ENCODE data around the gene SYNPR. TPM values are rescaled to one million over a fixed set of nuclear protein-coding genes. Genes with fewer than 3 reads are reported as not detected.

The SYNPR gene
- total RNA-seq, 2 donors from 2014 or later: 2.7 to 8.3 TPM

GRCh38 chr3:63555767-63556166, 277.7 kb downstream of the SYNPR start:
- no peak for TF ChIP-seq CTCF (IDR thresholded peaks at IDR 0.05)
- H3K27me3 ChIP-seq: no peaks in the 10 kb centered on the region
- H3K27ac ChIP-seq: no peak overlapping the region
- no peak for DNase-seq (ENCODE audit: low spot score)
- H3K4me1 ChIP-seq: no peaks in the 10 kb centered on the region
- no peaks in the 10 kb centered on the region for H3K36me3 ChIP-seq
- no peak overlapping the region for H3K4me3 ChIP-seq
- H3K9me3 ChIP-seq: no peaks in the 10 kb centered on the region

- no peaks in the 10 kb centered on the region for H3K9me3 ChIP-seq
- no peak overlapping the region for H3K27ac ChIP-seq
- no peaks in the 10 kb centered on the region for H3K27me3 ChIP-seq
- H3K36me3 ChIP-seq: no peaks in the 10 kb centered on the region
- no peak for DNase-seq (ENCODE audit: low spot score)
- TF ChIP-seq CTCF (IDR thresholded peaks at IDR 0.05): no peak
- no peaks in the 10 kb centered on the region for H3K4me1 ChIP-seq
- no peak overlapping the region for H3K4me3 ChIP-seq
These were observed 278.3 kb downstream of the SYNPR start for GRCh38 chr3:63556401-63556800.

GRCh38 chr3:63557912-63558311, 279.8 kb downstream of the SYNPR start:
- DNase-seq (ENCODE audit: low spot score): no peak
- TF ChIP-seq CTCF (IDR thresholded peaks at IDR 0.05): no peak
- Histone ChIP-seq H3K27ac (no peak overlapping the region), H3K36me3 (no peaks in the 10 kb centered on the region), H3K9me3 (no peaks in the 10 kb centered on the region), H3K4me3 (no peak overlapping the region), H3K4me1 (no peaks in the 10 kb centered on the region), H3K27me3 (no peaks in the 10 kb centered on the region)

GRCh38 chr3:63559884-63560283, 281.8 kb downstream of the SYNPR start:
- Histone ChIP-seq H3K9me3 (no peaks in the 10 kb centered on the region), H3K4me1 (no peaks in the 10 kb centered on the region), H3K27ac (no peak overlapping the region), H3K27me3 (no peaks in the 10 kb centered on the region), H3K36me3 (no peaks in the 10 kb centered on the region), H3K4me3 (no peak overlapping the region)
- DNase-seq (ENCODE audit: low spot score): no peak
- no peak for TF ChIP-seq CTCF (IDR thresholded peaks at IDR 0.05)

GRCh38 chr3:63561879-63562278, 283.8 kb downstream of the SYNPR start:
- Histone ChIP-seq H3K9me3 (no peaks in the 10 kb centered on the region), H3K4me1 (no peaks in the 10 kb centered on the region), H3K36me3 (no peaks in the 10 kb centered on the region), H3K27me3 (no peaks in the 10 kb centered on the region), H3K27ac (no peak overlapping the region), H3K4me3 (no peak overlapping the region)
- no peak for DNase-seq (ENCODE audit: low spot score)
- TF ChIP-seq CTCF (IDR thresholded peaks at IDR 0.05): no peak

- no peak overlapping the region for H3K27ac ChIP-seq
- TF ChIP-seq CTCF (IDR thresholded peaks at IDR 0.05): no peak
- no peak for DNase-seq (ENCODE audit: low spot score)
- no peaks in the 10 kb centered on the region for H3K9me3 ChIP-seq
- H3K4me1 ChIP-seq: no peaks in the 10 kb centered on the region
- no peaks in the 10 kb centered on the region for H3K27me3 ChIP-seq
- H3K4me3 ChIP-seq: no peak overlapping the region
- H3K36me3 ChIP-seq: no peaks in the 10 kb centered on the region
These were observed 284.2 kb downstream of the SYNPR start for GRCh38 chr3:63562323-63562722.

All from right atrium auricular region (tissue), 2 donors.